Subcutaneous adipose tissue (tissue), 4 donors: ENCODE results near the gene RGL4. TPM values are rescaled to one million over a fixed set of nuclear protein-coding genes. Genes with fewer than 3 reads are reported as not detected.

ENCODE experiments used
- total RNA-seq, 4 donors: library from RNA; depleted of rRNA; stranded (reverse); fragments of >200 nt; gene quantifications; one replicate each; pipeline ENCODE4 v1.1.0, GENCODE V29; 2016
- TF ChIP-seq, protein P1 (sequence below): fragments of 450-650 bp; IDR thresholded peaks from one replicate; pipeline ENCODE4 v1.5.1; 2016; ENCODE audit warnings: low read depth, mild to moderate bottlenecking, control low read depth, antibody characterized with exemption, moderate library complexity

Gene RGL4, protein sequence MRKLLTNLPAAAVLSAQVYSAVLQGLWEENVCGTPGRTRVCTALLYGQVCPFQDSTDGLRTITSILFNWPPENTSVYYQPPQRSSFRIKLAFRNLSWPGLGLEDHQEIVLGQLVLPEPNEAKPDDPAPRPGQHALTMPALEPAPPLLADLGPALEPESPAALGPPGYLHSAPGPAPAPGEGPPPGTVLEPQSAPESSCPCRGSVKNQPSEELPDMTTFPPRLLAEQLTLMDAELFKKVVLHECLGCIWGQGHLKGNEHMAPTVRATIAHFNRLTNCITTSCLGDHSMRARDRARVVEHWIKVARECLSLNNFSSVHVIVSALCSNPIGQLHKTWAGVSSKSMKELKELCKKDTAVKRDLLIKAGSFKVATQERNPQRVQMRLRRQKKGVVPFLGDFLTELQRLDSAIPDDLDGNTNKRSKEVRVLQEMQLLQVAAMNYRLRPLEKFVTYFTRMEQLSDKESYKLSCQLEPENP
- total RNA-seq, result not detected

DNA sequence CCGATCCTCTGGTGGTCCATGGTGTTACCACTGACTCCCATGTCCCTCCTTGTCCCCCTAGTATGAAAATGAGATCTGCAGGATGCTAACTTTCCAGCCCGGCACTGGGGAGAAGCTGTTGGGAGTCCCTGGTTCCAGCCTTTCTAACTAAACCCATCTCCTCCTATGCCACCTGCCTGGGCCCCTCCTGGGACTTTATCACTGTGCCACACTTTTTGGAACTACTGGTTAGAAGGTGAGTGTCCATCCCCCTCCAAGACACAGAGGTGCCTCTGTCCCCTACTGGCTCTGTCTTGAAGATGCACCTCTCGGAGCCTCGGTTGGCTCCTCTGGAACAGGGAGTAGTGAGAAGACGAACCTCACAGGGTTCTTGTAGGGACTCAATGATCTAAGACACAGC lies at the start of gene RGL4:
TSS of gene RGL4 (plus strand) at position 301 of the 400 bp plus-strand sequence. CDS start 1,018 bp downstream, outside the sequence.
- TF ChIP-seq, protein P1, sequence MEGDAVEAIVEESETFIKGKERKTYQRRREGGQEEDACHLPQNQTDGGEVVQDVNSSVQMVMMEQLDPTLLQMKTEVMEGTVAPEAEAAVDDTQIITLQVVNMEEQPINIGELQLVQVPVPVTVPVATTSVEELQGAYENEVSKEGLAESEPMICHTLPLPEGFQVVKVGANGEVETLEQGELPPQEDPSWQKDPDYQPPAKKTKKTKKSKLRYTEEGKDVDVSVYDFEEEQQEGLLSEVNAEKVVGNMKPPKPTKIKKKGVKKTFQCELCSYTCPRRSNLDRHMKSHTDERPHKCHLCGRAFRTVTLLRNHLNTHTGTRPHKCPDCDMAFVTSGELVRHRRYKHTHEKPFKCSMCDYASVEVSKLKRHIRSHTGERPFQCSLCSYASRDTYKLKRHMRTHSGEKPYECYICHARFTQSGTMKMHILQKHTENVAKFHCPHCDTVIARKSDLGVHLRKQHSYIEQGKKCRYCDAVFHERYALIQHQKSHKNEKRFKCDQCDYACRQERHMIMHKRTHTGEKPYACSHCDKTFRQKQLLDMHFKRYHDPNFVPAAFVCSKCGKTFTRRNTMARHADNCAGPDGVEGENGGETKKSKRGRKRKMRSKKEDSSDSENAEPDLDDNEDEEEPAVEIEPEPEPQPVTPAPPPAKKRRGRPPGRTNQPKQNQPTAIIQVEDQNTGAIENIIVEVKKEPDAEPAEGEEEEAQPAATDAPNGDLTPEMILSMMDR, result no peak

- TF ChIP-seq, protein P1, result no peak
These were observed 41.7 kb upstream of the RGL4 start for GRCh38 chr22:23649071-23649501.

DNA sequence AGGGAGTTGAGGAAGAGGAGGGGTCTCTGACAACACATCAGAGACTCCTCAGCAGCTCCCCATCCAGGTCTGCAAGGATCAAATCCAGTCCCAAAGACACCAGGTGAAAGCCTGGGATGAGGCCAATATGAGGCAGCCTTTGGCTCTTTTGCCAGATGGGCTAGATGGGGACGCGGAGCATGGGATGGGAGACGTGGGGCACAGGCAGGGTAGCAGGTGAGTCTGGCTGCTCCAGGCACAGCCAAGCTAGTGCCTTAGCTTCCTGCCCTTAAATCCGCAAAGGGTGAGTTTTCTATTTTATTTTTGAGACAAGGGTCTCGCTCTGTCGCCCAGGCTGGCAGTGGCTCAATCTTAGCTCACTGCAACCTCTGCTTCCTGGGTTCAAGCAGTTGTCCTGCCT lies 39.1 kb upstream of the RGL4 start:
- TF ChIP-seq, protein P1, result no peak

DNA sequence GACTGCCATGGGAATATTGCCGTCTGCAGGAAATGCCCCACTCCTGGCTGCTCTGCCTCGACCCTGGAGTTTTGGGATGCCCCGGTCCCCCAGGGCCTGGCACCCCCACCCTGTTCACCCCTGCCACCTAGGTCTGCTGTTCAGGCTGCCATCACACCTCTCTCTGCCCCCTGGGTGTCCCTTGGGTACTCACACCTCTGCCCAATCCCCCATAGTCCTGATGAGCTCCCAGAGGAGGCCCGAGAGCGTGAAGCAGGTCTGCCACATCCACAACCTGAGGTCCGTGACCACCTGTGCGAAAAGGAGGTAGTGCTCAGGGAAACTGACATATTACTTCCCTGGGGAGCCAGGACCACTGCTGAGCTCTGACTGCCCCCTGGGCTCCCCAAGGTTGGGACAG lies 38.5 kb upstream of the RGL4 start:
- TF ChIP-seq, protein P1, result no peak

- TF ChIP-seq, protein P1, result no peak
These were observed 38.1 kb upstream of the RGL4 start for GRCh38 chr22:23652711-23653110.

DNA sequence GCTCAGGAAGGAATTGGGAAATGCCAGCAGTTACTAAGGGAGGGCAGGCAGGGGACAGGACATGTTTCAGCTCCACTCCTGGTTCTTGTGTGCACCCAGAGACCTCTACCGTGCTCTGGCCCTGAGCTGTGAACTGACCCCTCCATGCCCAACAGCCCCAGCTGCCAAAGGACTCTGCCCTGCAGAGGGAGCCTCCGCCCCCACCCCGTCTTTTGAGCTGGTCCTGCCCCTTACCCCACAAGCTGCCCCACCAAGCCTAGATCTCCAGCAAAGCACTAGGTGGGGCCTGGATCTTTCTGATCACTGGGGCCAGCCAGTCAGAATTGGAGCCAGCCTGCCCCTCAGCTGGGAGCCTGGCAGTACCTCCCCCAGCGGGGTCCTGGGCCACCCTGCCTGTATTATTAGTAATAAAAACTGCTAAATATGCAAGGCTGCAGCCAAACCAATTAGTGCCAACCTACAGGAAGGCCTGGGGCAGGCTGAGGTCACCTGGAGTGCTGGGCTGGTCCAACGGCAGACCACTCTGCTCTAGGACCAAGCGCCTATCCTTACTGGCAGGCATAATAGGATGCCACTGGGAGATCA lies 34.8 kb upstream of the RGL4 start:
- TF ChIP-seq, protein P1, result no peak

GRCh38 chr22:23657727-23658126 lies 33.1 kb upstream of the RGL4 start:
- TF ChIP-seq, protein P1, result no peak
